Hematopoietic multipotent progenitor cell treated with erythropoietin and hydrocortisone succinate and interleukin-3 and kit ligand, for 17 days (in vitro differentiated cells): ENCODE results near the gene TBC1D16.
A peak's percentile ranks its signal among the peaks of the same experiment; 100 is the strongest.

Experiments
- DNase-seq: peaks from one replicate; pipeline ENCODE4 v3.0.0-alpha.2; 2015; ENCODE audit warnings: low spot score

TBC1D16 gene

GRCh38 chr17:79926142-79926604, 109.5 kb downstream of the TBC1D16 start:
- no peak for DNase-seq

- DNase-seq: peak; percentile 49
These were observed 110.3 kb downstream of the TBC1D16 start for GRCh38 chr17:79925242-79925957.

- DNase-seq: no peak
These were observed 111.1 kb downstream of the TBC1D16 start for GRCh38 chr17:79924639-79924976.

- peak; percentile 82 for DNase-seq
These were observed 111.6 kb downstream of the TBC1D16 start for GRCh38 chr17:79923974-79924638.

- DNase-seq: no peak
These were observed 112.9 kb downstream of the TBC1D16 start for GRCh38 chr17:79922798-79923197.

DNA sequence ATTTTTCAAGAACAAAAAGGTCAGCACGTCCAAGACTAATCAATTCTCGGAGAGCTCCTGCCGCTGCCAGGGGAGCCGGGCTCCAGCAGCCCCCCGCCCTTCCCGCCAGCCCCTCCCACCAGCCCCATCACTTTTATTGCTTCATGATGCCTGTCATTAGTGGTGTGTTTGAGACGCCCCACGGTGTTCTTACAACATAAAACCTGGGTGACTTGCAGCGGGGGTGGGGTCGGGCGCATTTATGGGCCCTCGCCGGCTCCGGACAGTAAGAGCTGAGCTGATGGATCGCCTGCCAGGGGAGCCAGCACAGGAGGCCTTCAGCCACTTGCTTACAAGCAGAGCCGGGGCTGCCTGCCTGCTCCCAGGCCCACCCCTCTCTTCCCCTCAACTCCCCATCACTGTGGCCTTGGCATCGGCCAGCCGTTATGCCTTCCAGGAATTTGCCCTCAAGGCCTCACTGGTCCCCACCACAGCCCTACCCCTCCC, 113.5 kb downstream of the TBC1D16 start:
- no peak for DNase-seq

DNA sequence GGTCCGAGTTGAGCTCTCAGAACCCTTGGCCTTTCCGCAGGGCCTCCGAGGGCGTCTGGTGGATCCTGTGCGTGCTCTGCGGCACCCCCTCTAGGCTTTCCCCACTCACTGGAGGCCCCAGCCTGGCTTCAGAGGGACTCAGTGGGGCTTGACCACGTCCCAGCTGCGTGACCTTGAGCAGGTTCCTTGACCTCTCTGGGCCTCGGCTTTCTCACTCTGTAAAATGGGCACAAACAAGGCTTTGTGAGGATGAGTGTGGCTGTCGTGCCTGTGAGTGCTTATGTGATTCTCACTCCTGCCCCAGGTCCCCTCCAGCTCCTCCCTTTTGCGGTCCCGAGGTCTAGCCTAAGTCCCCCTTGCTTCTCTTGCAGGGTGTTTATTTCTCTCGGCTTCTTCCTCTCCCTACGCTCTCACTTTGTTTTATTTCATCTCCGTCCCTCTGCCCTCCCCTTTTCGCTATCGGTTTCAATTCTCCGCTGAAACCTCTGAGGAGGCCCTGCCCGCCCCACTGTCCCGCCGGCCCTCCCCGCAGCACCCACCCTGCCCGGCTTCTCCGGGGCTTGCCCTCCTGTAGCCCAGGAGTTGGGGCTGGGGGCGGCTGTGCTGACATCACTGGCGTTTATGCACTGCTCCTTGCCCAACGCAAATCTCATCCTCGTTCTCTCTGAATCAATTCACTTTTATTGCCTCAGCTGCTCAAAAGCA, 114.1 kb downstream of the TBC1D16 start:
- no peak for DNase-seq

GRCh38 chr17:79920751-79921410, 114.8 kb downstream of the TBC1D16 start:
- no peak for DNase-seq

GRCh38 chr17:79919862-79920720, 115.6 kb downstream of the TBC1D16 start:
- DNase-seq: no peak

- DNase-seq: no peak
These were observed 116.5 kb downstream of the TBC1D16 start for GRCh38 chr17:79919164-79919585.

DNA sequence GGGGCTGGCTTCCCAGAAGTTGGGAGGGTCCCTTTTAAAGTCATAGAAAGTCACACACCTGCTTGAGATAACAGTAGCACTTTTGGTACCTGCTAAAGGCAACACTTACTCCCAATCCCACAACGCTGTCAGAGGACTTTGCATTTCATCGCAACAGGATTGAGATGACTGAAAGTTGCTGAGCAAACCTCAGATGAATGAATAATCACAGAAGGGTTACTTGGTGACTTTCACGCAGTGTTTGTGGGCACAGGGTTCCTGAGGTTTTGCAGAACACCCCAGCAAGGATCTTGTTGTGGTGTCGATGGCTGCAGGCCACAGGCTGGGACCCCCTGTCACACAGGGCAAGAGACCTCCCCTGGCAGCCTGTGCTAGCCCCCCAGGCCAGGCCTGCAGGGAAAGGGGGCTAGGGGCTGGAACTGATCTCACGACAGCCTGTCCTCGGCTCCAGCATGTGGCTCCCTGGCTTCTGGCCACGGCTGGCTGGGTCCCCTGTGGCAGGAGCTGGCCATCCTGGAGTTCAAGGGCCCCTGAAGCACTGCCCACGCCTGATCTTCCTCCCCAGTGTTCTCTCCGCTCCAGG, 117.0 kb downstream of the TBC1D16 start:
- DNase-seq: no peak

DNA sequence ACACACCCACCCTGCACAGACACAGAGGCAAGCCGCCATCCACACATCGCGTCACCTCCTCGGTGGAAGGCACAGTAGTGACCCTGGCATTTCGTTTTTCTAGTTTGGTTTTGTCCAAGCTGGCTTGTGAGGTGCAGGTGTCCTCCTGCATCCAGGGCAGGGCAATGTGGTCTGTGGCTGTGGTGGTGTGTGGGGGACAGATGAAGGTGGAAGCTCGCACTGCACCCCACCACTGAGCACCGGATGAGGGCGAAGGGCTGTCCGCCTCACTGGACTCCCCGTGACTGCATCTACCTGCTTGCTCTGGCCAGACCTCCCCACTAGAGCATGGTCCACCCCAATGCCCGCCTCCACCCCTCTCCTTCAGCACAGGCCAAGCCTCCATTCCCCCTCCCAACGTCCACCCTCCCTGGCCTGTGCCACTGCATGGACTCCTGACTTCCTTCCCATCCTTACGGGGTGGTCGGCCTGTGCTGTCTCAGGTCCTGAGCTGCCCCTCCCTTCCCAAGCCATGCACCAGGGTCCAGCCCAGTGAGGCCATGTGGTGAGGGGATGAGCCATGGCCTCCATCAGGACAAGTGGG, 117.7 kb downstream of the TBC1D16 start:
- DNase-seq: no peak

DNA sequence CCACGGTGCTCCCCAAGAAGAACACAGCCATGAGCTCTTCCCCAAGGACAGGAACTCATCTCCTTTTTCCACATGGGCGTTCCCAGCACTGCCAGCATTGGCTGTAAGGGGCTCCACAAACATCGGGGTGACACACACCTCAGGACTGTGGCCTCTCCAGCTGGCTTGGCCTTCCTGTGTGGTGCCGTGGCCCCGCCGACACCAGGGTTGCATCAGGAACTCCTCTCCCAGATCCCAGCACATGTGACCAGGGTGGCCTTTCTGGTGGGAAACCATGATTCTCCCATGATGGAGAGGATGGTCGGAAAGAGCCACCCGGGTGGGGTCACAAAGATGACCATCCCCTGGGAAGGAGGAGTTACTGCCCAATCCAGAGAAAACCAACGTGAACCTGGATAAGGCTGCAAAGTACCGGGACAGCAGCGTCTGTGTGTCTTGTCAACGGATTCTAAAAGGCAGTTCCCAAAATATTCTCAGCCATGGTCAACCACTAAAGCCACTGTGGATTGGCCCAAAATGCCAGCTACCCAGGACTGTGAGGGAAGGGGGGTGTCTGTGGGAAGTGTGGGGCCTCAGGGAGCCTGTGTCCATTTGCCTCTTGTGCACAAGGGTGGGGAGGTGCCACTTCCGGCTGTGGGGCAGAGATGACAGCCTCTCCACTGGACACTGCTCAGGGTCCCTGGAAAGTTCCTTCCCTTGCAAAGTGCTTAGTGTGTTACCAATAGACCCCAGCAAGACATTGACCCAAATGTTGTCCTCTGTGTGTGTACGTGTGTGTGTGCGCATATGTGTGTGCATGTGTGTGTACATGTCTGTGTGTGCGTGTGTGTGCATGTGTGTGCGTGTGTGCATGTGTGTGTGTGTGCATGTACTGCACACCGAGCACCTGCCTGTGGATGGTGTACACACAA, 118.4 kb downstream of the TBC1D16 start:
- DNase-seq: no peak

DNA sequence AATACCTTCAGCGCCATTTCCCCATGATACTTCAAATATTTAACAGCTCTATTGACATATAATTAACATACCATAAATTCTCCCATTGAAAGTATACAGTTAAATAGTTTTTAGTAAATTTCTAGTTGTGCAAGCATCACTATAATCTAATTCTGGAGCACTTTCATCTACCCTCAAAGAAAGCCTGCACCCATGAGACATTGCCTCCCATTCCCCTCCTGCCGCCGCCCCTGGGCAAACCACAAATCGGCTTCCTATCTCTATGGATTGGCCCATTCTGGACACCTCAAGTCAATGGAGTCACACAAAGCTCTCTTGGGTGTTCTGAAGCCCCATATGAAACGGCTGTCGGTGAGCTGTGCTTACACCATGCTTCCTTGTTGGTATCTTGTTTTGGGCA, 119.2 kb downstream of the TBC1D16 start:
- no peak for DNase-seq

DNA sequence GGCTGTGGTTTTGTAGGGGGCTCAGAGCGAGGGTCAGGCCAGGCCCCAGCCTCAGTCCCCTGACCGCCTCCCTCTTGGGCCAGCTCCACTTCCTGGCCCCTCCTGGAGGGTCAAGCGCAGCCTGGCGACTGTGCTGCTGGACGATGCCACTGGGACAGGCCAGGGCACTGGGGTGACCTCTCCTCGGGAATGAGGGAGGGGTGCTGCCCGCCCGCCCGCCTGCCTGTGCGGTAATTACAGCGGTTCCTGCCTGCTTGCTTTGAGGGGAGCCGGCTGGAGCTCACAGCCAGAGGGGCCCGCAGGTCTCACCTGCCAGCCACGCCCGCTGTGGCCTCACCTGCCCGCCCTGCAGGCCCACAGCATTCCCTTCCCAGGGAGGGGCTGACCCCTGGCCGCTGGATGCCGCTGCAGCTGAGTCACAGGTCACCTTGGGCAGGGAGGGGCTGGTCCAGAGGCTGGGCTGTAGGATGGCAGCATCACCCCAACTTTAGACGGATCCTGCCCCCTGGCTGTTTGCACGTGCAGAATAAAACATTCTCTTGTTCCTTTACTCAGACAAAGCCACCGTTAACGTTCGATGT, 119.7 kb downstream of the TBC1D16 start:
- DNase-seq: no peak

DNA sequence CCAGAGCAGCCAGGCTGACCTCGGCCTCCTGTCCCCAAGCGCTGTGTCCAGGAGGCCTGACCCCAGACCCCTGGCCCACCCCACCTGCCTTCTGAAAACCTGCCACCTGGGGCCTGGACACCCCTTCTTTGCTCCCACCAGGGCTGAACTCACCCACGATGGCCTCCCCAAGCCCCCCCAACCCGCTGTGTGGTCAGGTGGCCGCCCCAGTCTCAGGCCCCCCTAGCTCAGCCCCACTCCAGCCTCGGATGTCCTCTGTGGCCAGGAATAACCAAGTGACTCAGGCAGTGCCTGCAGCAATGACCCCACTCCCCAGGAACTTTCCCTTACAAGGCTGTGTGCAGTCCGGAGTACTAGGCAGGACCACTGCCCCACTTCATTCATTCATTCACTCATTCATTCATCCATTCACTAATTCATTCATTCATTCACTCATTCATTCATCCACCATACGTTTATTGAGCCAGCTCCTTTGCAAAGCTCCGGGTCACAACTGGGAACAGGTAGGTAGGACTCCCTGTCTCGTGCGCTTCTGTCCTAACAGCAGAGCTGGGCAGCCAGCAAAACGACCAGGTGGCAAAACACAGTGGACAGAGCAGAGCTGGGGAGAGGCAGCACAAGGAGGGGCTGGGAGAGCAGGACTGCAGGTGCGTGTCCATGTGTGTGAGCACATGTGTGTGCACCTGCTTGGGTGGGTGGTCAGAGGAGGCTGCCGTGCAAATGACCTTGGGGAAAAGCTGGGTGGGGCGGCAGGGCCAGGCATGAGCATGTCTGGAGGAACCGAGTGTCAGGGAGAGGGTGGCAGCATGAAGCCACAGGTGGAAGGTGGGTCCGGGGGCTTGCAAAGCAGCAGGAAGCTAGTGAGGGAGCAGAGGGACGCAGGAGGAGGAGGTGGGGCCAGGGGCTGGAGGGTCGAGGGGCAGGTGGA, 120.6 kb downstream of the TBC1D16 start:
- no peak for DNase-seq

DNA sequence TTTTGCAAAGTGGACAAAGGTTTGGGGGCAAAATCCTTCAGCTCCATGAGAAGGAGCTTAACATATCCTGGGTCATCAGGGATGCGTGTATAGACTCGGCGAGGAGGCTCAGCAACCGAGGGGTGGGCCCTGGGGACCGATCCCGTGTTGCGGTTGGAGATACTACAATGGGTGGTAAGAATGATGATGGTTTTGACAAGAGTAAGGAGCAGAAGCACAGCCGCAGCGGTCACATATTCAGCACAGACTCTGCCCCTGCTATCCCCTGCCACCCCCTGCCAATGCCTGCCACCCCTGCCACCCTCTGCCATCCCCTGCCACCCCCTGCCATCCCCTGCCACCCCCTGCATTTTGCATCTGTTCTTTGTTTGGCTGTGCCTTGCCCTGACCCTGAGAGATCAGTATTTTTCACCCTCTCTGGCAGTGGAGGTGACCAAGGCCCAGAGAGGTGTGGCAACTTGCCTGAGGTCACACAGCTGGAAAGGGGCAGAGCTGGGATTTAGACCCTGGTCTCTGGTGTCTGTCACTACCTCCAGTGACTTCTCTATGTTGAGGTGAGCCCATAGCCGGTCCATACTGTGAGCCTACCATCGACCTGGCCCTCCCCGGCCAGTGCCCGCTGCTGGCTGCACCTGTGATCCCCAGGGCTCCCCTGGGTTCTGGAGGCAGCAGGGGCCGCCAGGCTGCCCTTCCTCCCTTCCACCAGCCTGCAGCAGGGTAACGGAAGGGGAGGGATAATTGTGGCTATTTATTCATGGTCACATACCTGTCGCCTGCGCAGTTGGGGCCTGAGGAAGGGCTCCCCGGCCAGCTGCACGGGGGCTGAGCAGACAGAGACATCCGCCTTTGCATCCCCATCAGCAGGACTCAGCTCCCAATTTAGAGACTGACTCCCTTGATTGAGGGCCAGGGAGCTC, 121.5 kb downstream of the TBC1D16 start:
- DNase-seq: no peak
